KG1 (cell line): ENCODE measurements around the gene PHC2.

ENCODE experiments used
- DNase-seq: peaks from one replicate; lab custom pipeline; 2025; lab: John Stamatoyannopoulos, UW

PHC2 gene

GRCh38 chr1:33330361-33330890 is 100.5 kb downstream of the PHC2 start:
- no peak for DNase-seq

DNA sequence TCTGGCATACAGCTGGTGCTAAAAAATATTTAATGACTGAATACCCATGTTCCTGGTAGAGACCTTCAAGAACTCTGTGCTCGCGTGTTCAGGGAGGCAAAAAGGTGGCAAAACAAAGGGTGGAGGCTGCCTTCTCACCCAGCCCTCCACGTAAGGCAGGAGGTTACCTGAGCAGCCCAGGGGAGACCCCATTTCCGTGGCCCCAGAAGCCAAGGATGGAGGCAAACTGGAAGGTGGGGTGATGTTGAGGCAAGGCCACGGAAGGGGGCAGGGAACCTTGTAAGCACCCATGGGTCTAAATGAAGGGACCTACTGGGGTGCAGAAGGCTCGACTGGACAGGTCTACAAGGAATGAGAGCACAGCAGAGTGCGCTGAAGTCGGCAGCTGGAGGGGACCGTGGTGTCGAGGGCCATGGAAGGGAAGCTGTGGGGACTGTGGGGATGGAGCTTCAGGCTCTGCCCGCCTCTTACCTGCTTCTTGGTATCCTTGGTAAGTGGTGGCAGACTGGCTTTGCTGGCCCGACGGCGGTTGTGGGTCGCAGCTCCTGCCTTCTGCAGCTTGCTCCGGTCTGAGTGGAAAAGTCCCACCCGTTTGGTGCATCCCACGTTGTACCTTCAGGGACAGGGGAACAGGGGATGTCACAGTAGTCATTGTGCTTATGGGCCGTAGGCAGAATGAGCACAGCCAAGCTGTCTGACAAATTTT is 101.1 kb downstream of the PHC2 start:
- no peak for DNase-seq

DNA sequence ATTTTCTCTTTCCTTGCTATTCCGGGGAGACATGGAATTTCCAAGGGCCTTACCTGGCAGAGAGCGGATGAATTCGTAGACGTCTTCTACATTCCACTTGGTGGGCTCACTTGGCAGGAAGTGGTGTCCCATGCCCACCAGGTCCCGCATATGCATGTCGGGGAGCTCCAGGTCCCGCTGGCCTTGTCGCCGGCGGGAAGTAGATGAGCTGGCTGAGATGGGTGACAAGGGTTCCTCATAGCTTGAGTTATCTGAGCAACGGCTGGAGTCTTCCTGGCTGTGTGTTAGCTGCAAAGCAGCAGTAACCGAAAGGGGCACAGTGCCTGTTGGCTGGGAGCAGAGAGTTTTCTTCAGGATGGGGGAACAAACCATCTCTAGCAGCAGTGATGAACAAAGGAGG is 102.1 kb downstream of the PHC2 start:
- DNase-seq, result no peak

- DNase-seq, result no peak
These were observed 103.1 kb downstream of the PHC2 start for GRCh38 chr1:33327587-33328325.

- no peak for DNase-seq
These were observed 104.1 kb downstream of the PHC2 start for GRCh38 chr1:33326785-33327184.

DNA sequence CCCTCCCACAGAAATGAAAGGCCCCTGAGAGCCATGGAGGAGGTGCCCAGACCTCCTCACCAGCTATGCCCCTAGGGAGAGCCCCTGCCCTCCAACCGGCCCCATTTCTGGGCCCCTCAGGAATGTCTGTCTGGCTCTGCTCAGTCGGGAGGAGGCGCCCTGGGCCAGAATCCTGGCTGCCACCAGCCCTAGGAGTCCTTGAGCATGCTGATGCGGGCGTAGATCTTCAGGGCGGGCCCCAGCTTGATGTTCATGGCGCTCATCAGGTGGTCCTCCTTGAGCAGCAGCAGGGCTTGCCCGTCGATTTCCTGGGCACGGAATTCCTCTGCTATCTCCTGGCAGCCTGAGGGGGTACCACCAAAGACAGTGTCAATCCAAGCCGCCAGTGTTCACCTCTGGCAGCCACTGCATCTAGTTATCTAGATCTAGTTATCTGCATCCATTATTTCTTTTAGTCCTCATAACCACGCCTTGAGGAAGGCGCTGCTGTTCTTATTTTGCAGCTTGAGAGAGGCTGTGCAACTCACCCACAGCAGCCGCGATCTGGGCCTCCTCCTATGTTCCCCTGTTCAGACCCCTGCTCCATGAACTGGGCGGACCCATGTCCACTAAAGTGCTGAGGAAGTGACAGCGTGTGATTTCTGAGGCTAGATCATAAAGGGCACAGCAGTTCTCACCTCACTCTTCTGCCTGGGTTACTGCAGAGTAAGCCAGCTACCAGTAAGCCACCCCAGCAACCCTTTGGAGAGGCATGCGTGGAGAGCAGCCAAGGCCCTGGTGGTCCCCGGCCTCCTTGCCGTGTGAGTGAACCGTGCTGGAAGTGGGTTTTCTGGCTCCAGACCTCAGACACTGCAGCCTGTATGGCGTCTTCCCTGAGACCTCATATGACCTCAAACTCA is 106.0 kb downstream of the PHC2 start:
- no peak for DNase-seq

- no peak for DNase-seq
These were observed 107.0 kb downstream of the PHC2 start for GRCh38 chr1:33323663-33324477.

DNA sequence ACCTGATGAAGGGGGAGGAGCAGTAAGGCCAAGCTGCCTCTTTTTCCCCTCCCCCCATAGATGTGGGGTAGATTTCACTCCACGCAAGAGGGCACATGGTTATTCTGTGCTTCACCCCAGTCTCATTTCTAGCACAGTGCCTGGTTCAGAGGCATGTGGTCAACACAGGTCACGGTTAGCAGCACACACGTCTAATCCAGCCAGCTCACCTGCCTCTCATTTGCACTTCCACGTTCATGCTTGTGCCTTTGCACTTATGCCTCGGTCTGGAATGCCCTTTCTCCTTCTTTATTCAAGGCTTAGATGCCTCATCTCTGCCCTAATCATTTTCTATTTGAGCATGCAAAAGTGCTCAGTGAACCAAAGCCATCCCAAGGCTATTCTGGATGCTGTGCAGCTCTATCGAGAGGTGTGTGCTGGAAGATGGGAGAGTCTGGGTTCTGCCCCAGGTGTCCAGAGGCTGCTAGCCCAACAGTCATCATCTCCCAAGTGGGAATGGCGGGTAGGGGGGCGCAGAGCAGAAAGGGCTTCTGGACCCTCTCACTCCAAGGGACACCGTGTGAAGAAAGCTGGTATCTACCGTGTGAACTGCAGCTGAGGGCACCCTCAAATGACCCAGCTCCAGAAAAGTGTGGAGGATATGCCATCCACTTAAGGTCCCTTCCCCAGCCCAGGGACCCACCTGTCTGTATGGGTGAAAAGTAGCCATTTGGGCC is 107.9 kb downstream of the PHC2 start:
- DNase-seq, result no peak

DNA sequence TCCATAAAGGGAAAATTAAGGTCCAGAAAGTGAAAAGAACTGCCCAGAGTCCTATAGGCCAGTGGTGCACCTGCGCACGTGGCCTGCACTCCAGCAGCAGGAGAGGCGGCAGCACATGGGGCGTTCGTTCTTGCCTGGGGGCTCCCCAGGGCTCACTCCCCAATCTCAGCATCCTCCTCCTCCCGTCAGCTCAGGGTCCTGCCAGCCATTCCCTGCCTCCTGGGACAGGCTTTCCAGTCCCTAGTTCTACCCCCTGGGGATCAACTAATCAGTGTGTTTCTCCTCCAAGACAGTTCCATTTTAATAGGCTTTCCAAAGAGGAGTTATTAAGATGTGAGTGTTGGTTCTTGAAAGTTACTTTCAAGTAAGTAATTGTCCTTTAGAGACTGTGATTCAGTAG is 108.8 kb downstream of the PHC2 start:
- DNase-seq, result no peak

GRCh38 chr1:33321178-33321577 is 109.7 kb downstream of the PHC2 start:
- DNase-seq, result no peak

DNA sequence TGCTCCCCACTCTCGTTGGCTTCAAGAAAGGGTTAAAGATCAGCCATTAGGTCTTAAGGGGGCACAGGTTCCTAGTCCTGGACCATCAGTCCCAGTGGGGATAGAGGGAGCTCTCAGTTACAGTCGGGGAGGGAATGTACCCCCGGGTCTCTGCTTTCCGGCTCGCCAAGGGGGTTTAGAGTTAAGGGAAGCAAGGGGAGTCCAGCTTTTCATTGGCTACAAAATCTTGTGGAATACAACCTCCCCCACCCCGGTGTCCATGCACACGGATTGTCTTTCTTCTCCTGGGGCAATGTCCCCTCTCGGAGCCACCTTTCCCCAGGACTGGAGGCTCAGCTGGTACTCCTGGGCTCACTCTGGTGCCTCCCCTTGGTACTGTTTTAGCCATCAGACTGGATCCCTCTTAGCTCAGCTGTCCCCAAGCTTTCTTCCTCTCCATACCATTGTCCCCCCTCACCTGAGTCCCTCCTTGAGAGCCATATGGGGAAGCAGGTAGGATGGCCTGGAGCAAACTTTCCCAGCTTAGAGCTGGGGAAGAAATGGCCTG is 110.2 kb downstream of the PHC2 start, which contains the start of gene A3GALT2:
Gene A3GALT2 (minus strand): TSS at position 480 of the 547 bp plus-strand sequence. CDS start 0 bp downstream, at position 480.
- DNase-seq, result no peak

DNA sequence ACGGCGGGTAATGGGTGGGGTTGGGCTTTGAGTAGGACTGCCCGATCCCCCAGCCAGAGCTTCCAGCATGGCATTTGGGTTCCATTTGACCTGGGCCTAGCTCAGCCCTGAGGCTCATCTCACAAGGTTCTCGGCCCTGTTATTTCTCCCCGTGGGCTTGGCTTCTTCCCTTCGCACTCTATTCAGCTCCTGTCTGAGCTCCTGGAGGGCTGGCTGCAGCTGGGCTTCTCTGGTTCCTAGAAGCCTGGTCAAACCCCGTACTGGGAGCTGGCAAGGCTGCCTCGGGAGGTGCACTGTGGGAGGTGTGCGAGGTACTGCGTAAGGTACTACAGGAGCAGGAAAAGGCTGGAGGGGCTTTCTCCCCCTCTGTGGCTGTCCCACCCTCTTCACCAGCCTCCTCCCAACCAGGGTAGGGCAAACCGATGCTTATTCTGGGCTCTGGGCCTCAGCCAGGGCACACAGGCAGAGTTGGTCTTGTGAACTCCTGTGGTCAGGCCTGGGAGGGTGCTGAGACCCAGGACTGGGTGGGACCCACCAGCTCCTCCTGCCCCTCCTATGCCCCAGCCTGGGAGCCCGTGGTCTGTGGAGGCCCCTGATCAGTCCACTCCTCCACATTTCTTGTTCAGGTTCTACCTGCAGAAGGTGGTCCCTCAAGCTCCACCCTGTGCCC is 110.8 kb downstream of the PHC2 start:
- DNase-seq, result no peak

- no peak for DNase-seq
These were observed 111.5 kb downstream of the PHC2 start for GRCh38 chr1:33319186-33319948.

DNA sequence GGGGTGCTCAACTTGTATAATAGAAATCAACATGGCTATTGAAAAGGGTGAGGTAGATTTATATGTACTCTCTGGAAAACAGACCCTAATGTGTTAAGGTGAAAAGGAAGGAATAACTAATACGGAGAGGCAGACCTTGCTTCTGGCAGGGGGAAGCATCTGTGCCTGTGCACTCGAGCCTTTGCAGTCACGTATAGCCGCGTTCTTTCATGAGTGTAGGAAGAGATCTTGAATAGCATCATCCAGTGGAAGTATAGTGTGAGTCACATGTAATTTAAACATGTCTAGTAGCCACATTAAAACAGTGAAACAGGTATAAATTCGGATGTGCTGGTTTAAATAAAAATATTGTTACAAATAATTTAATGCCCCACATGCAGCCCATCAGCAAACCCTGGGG is 112.9 kb downstream of the PHC2 start:
- no peak for DNase-seq

DNA sequence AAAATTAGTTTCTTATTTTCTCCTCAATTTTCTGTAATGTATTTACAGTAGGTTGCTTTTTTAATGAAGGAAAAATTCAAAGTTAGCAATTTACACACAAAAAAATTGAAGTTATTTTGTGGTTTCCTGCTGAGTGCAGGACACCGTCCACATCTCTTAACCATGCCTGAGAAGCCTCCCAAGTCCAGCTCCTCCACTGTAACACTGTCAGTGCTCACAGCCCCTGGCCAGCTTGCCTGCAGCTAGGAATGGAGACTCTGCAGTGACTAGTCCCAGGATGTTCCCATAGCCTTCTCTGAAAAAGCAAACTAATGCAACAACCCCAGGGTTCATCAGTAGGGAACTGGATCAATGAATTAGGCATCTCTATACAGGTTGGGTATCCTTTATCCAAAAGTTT is 113.5 kb downstream of the PHC2 start:
- no peak for DNase-seq

DNA sequence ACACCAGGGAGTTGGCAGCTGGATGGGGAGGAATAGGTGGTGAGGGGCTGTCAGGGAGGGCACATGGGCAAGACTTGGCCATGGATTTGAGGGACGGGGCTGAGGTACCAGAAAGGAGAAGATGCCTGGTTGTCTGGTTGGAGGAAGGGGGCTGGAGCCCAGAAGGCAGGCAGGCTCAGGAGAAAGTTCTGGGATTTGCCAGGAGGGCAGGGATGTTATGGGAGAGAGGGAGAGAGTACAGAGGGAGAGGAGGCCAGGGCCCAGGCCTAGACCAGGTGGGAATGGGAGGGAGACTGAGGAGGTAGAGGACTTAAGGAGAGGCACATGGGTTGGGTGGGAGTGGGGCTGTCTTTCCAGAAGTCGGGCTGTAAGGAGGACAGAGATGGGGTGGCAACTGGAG is 114.3 kb downstream of the PHC2 start:
- no peak for DNase-seq

- no peak for DNase-seq
These were observed 116.5 kb downstream of the PHC2 start for GRCh38 chr1:33314416-33314815.

- DNase-seq, result no peak
These were observed 118.5 kb downstream of the PHC2 start for GRCh38 chr1:33312413-33312749.

DNA sequence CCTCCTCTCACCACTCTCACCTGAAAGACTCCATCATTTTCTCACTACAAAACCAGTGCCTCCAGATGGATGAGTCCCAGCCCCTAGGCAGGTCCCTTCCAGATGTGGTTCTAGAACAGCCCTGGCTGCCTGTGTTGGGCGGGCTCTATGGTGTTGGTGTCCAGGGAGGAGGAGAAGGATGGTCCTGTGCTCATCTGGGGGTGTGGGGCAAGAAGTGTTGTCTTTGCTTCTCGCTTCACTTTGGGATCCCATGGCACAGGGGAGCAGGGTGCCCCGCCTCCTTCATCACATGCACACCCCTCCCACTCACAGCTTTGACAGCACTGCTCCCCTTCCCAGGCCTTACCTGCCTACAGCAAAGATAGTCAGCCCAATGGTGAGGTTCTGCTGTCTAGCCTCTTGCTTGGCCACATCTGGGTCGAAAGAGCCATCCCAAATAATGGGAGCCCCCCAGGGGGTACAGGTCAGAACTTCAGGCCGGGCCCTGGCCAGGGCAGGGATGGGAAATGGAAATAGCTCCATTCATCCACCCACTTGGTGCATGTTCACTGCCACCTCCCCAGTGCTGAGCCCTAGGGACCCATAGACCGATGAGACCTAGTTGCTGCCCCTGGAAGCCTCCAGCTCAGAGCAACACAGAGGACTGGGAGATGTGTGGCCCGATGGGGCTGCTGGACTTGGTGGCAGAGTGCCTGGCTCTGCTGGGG is 119.0 kb downstream of the PHC2 start:
- no peak for DNase-seq
